OCI-LY7 (cell line): Measurements from ENCODE around the gene MAP1B.

ENCODE experiments used
- EZH2phosphoT487 ChIP-seq: fragments of 200-600 bp; sonication (generic); IDR thresholded peaks from 2 replicates; pipeline ENCODE4 v1.6.1; 2018; ENCODE audit warnings: low read depth, borderline replicate concordance, mild to moderate bottlenecking, mixed run types, antibody characterized with exemption, low read length, moderate library complexity, mixed read lengths
- TF ChIP-seq, protein P1 (sequence below): fragments of 200-600 bp; sonication (generic); conservative IDR thresholded peaks from 2 replicates; pipeline ENCODE4 v1.5.1; 2014; ENCODE audit warnings: mild to moderate bottlenecking, antibody characterized with exemption, low read length, moderate library complexity, mixed read lengths

DNA sequence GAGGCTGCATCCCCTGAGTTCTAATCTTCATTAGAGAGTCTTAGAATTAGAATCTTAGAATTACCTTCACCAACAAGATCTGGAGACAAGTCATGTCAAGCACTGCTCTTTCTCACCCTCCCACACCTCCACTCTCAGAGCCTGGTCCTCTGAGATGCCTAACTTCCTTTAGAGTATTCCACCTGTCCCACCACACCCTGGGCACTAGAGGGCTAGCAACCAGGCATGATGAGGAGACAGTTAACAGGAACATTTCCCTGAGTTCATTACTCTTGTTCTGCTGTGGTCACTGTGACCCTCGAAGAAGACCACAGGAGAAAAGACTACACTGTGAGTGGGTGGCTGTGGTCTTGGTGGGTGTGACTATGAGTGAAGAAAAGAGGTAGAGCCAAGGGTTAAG, 25.2 kb upstream of the MAP1B start:
- TF ChIP-seq, protein P1, sequence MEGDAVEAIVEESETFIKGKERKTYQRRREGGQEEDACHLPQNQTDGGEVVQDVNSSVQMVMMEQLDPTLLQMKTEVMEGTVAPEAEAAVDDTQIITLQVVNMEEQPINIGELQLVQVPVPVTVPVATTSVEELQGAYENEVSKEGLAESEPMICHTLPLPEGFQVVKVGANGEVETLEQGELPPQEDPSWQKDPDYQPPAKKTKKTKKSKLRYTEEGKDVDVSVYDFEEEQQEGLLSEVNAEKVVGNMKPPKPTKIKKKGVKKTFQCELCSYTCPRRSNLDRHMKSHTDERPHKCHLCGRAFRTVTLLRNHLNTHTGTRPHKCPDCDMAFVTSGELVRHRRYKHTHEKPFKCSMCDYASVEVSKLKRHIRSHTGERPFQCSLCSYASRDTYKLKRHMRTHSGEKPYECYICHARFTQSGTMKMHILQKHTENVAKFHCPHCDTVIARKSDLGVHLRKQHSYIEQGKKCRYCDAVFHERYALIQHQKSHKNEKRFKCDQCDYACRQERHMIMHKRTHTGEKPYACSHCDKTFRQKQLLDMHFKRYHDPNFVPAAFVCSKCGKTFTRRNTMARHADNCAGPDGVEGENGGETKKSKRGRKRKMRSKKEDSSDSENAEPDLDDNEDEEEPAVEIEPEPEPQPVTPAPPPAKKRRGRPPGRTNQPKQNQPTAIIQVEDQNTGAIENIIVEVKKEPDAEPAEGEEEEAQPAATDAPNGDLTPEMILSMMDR = no peak
- TF ChIP-seq EZH2phosphoT487 = no peak
